SK-N-SH treated with all-trans-retinoic acid at 6 μM for 48 hours (cell line): ENCODE measurements around the gene AQP12A.

Experiments
- ATAC-seq: fragments of 200-7000 bp; cut with Tn5 transposase; 3 replicates; pipeline ENCODE4 v1.9.1; 2020; ENCODE audit warnings: mild to moderate bottlenecking, moderate library complexity
- ARNTL ChIP-seq: fragments of 450-650 bp; formaldehyde crosslinking; IDR thresholded peaks from 2 replicates; pipeline ENCODE4 v1.5.0; 2020; ENCODE audit warnings: low read depth, mild to moderate bottlenecking, moderate library complexity, borderline replicate concordance
- CREB5 ChIP-seq: fragments of 250-450 bp; sonication (Bioruptor Pico); IDR thresholded peaks from 2 replicates; pipeline ENCODE4 v1.5.1; 2020; ENCODE audit warnings: low read depth, mild to moderate bottlenecking, moderate library complexity
- CSDC2 ChIP-seq: fragments of 250-450 bp; sonication (Bioruptor Pico); IDR thresholded peaks from 2 replicates; pipeline ENCODE4 v1.5.0; 2020; ENCODE audit warnings: mild to moderate bottlenecking, moderate library complexity
- CSRNP3 ChIP-seq: fragments of 250-450 bp; sonication (Bioruptor Pico); IDR thresholded peaks from 2 replicates; pipeline ENCODE4 v1.5.1; 2021; ENCODE audit warnings: mild to moderate bottlenecking, moderate library complexity
- ESRRG ChIP-seq: fragments of 250-450 bp; sonication (Bioruptor Pico); IDR thresholded peaks from 2 replicates; pipeline ENCODE4 v1.6.1; 2021; ENCODE audit warnings: mild to moderate bottlenecking
- GLIS3 ChIP-seq: fragments of 250-450 bp; sonication (Bioruptor Pico); IDR thresholded peaks from 2 replicates; pipeline ENCODE4 v1.5.0; 2020; ENCODE audit warnings: mild to moderate bottlenecking, moderate library complexity
- ISL1 ChIP-seq: fragments of 250-450 bp; sonication (Bioruptor Pico); IDR thresholded peaks from 2 replicates; pipeline ENCODE4 v2.1.2; 2022; ENCODE audit warnings: mild to moderate bottlenecking, moderate library complexity
- OSR1 ChIP-seq: fragments of 250-450 bp; sonication (Bioruptor Pico); IDR thresholded peaks from 2 replicates; pipeline ENCODE4 v1.8.0; 2022; ENCODE audit warnings: moderate library complexity, mild to moderate bottlenecking, inconsistent platforms
- PATZ1 ChIP-seq: fragments of 250-450 bp; sonication (Bioruptor Pico); IDR thresholded peaks from 2 replicates; pipeline ENCODE4 v1.8.0; 2020; ENCODE audit warnings: mild to moderate bottlenecking, moderate library complexity, borderline replicate concordance
- POU6F1 ChIP-seq: fragments of 250-450 bp; sonication (Bioruptor Pico); IDR thresholded peaks from 2 replicates; pipeline ENCODE4 v1.8.0; 2021; ENCODE audit warnings: low read depth, mild to moderate bottlenecking, moderate library complexity, borderline replicate concordance
- PPARA ChIP-seq: fragments of 250-450 bp; sonication (Bioruptor Pico); IDR thresholded peaks from 2 replicates; pipeline ENCODE4 v1.5.0; 2020; ENCODE audit warnings: mild to moderate bottlenecking, borderline replicate concordance
- RARB ChIP-seq: fragments of 250-450 bp; sonication (Bioruptor Pico); IDR thresholded peaks from 2 replicates; pipeline ENCODE4 v1.8.0; 2021; ENCODE audit warnings: mild to moderate bottlenecking, moderate library complexity
- SNAI2 ChIP-seq: fragments of 250-450 bp; sonication (Bioruptor Pico); IDR thresholded peaks from 2 replicates; pipeline ENCODE4 v1.5.0; 2020; ENCODE audit warnings: mild to moderate bottlenecking, moderate library complexity
- TCF4 ChIP-seq: fragments of 250-450 bp; sonication (Bioruptor Pico); IDR thresholded peaks from 2 replicates; pipeline ENCODE4 v1.8.0; 2021; ENCODE audit warnings: mild to moderate bottlenecking, moderate library complexity, borderline replicate concordance
- TOX ChIP-seq: fragments of 250-450 bp; sonication (Bioruptor Pico); IDR thresholded peaks from 2 replicates; pipeline ENCODE4 v1.8.0; 2021; ENCODE audit warnings: mild to moderate bottlenecking, moderate library complexity, borderline replicate concordance
- TSHZ2 ChIP-seq: fragments of 250-450 bp; sonication (Bioruptor Pico); IDR thresholded peaks from 2 replicates; pipeline ENCODE4 v1.5.0; 2020; ENCODE audit warnings: mild to moderate bottlenecking, moderate library complexity
- ZFP30 ChIP-seq: fragments of 450-650 bp; formaldehyde crosslinking; IDR thresholded peaks from 2 replicates; pipeline ENCODE4 v1.5.0; 2022; ENCODE audit warnings: mild to moderate bottlenecking, moderate library complexity
- ZNF565 ChIP-seq: fragments of 450-650 bp; formaldehyde crosslinking; conservative IDR thresholded peaks from 2 replicates; pipeline ENCODE4 v1.5.0; 2020; ENCODE audit warnings: low read depth, mild to moderate bottlenecking, moderate library complexity
- ZNF70 ChIP-seq: fragments of 450-650 bp; formaldehyde crosslinking; IDR thresholded peaks from 2 replicates; pipeline ENCODE4 v1.5.0; 2020; ENCODE audit warnings: mild to moderate bottlenecking, moderate library complexity
- ZNF8 ChIP-seq: fragments of 450-650 bp; formaldehyde crosslinking; IDR thresholded peaks from 2 replicates; pipeline ENCODE4 v1.5.0; 2020; ENCODE audit warnings: mild to moderate bottlenecking, moderate library complexity

The AQP12A gene

GRCh38 chr2:240737958-240738357 lies 46.3 kb downstream of the AQP12A start (continued):
- TF ChIP-seq RARB, result no peak
- TF ChIP-seq, all 23 proteins: peak for 0

- TF ChIP-seq CSDC2, result no peak
- no peak for TF ChIP-seq SNAI2 (CRISPR knock-in tag)
- no peak for TF ChIP-seq ESRRG
Observed at GRCh38 chr2:240739797-240740196, 48.1 kb downstream of the AQP12A start.

GRCh38 chr2:240741091-240741490 lies 49.4 kb downstream of the AQP12A start:
- no peak for TF ChIP-seq CSDC2
- TF ChIP-seq ARNTL (CRISPR knock-in tag), result no peak
- TF ChIP-seq PATZ1, result no peak
- TF ChIP-seq CSRNP3 (CRISPR knock-in tag), result no peak
- no peak for TF ChIP-seq ZFP30
- no peak for TF ChIP-seq TSHZ2
- TF ChIP-seq TOX (CRISPR knock-in tag), result no peak
- TF ChIP-seq OSR1 (CRISPR knock-in tag), result no peak
- TF ChIP-seq ESRRG, result no peak
- no peak for TF ChIP-seq GLIS3
- no peak for TF ChIP-seq PPARA (CRISPR knock-in tag)
- no peak for TF ChIP-seq ISL1 (CRISPR knock-in tag)
- TF ChIP-seq RARB, result no peak
- TF ChIP-seq POU6F1 (CRISPR knock-in tag), result no peak
- no peak for TF ChIP-seq TCF4
- TF ChIP-seq, all 23 proteins: peak for 0
- no peak for ATAC-seq

More at GRCh38 chr2:240739797-240740196, 48.1 kb downstream of the AQP12A start:
- no peak for ATAC-seq

GRCh38 chr2:240742602-240743095 lies 51.0 kb downstream of the AQP12A start:
- no peak for ATAC-seq
- no peak for TF ChIP-seq CREB5 (CRISPR knock-in tag)
- TF ChIP-seq ISL1 (CRISPR knock-in tag), result no peak
- no peak for TF ChIP-seq TCF4
- TF ChIP-seq CSDC2, result no peak
- TF ChIP-seq PATZ1, result no peak
- no peak for TF ChIP-seq ARNTL (CRISPR knock-in tag)
- no peak for TF ChIP-seq ZNF565
- no peak for TF ChIP-seq ESRRG
- TF ChIP-seq ZNF70 (CRISPR knock-in tag), result no peak
- no peak for TF ChIP-seq CSRNP3 (CRISPR knock-in tag)
- no peak for TF ChIP-seq GLIS3
- TF ChIP-seq POU6F1 (CRISPR knock-in tag), result no peak
- no peak for TF ChIP-seq ZNF8 (CRISPR knock-in tag)
- TF ChIP-seq SNAI2 (CRISPR knock-in tag), result no peak
- no peak for TF ChIP-seq PPARA (CRISPR knock-in tag)
- TF ChIP-seq, all 23 proteins: peak for 0
